HEK293 (cell line): ENCODE data around the gene HRNR.

Source experiments
- CTCF ChIA-PET: fragments of 350-600 bp; formaldehyde crosslinking; extraction: SDS; loops from one replicate; lab custom pipeline; 2021; ENCODE audit warnings: antibody characterized with exemption; lab: Yijun Ruan, JAX
- POLR2A ChIA-PET: fragments of 300-600 bp; formaldehyde crosslinking; extraction: SDS; loops from one replicate; lab custom pipeline; 2020; ENCODE audit warnings: antibody characterized with exemption, inconsistent platforms; lab: Yijun Ruan, JAX
- H3K27ac ChIP-seq: fragments of 200-500 bp; sonication (Bioruptor generic); 2 replicates; pipeline ENCODE4 v1.5.1; 2014; ENCODE audit warnings: low read depth, low read length, control low read depth, inconsistent platforms; ENCODE audit errors: extremely low read depth
- H3K36me3 ChIP-seq, 2 experiments: fragments of 200-500 bp in 1 of 2; sonication (Bioruptor generic) in 1 of 2; 1 replicate in 1 of 2; 2 replicates in 1 of 2; pipeline ENCODE4 v1.5.1; 2014 to 2017; ENCODE audit warnings: inconsistent platforms in 2 of 2, low read length in 2 of 2; ENCODE audit not compliant: control insufficient read depth in 2 of 2, insufficient read depth in 1 of 2
- H3K4me1 ChIP-seq: fragments of 200-500 bp; sonication (Bioruptor generic); 2 replicates; pipeline ENCODE4 v1.5.1; 2014; ENCODE audit warnings: mild to moderate bottlenecking, low read length, inconsistent platforms; ENCODE audit not compliant: control insufficient read depth, insufficient read depth
- H3K4me3 ChIP-seq: 2 replicates; pipeline ENCODE4 v1.5.1; 2011; ENCODE audit warnings: low read depth, mild to moderate bottlenecking, control low read depth, low read length, moderate library complexity
- H3K9me3 ChIP-seq: fragments of 200-500 bp; sonication (Bioruptor generic); 2 replicates; pipeline ENCODE4 v1.5.1; 2014; ENCODE audit warnings: low read depth, low read length, inconsistent platforms; ENCODE audit not compliant: control insufficient read depth, insufficient read depth
- BCL11B ChIP-seq: fragments of 450-650 bp; formaldehyde crosslinking; IDR thresholded peaks from 2 replicates; pipeline ENCODE4 v1.5.1; 2016; ENCODE audit warnings: low read depth, missing biosample characterization, missing genetic modification characterization
- GFI1B ChIP-seq: fragments of 450-650 bp; formaldehyde crosslinking; IDR thresholded peaks from 2 replicates; pipeline ENCODE4 v1.5.1; 2016; ENCODE audit warnings: missing biosample characterization, missing genetic modification characterization
- HOXA7 ChIP-seq: sonication (generic); formaldehyde crosslinking; IDR thresholded peaks from 2 replicates; pipeline ENCODE4 v1.8.1; 2022; ENCODE audit warnings: missing genetic modification reagents, borderline replicate concordance
- HOXD13 ChIP-seq: sonication (generic); formaldehyde crosslinking; IDR thresholded peaks from 2 replicates; pipeline ENCODE4 v1.8.0; 2022; ENCODE audit warnings: missing genetic modification reagents, borderline replicate concordance
- MEIS1 ChIP-seq: sonication (generic); formaldehyde crosslinking; IDR thresholded peaks from 2 replicates; pipeline ENCODE4 v1.8.1; 2022; ENCODE audit warnings: missing genetic modification reagents, mild to moderate bottlenecking, borderline replicate concordance
- OVOL3 ChIP-seq: fragments of 450-650 bp; formaldehyde crosslinking; IDR thresholded peaks from 2 replicates; pipeline ENCODE4 v1.5.1; 2016; ENCODE audit warnings: missing biosample characterization, missing genetic modification characterization
- SALL2 ChIP-seq: fragments of 450-650 bp; formaldehyde crosslinking; IDR thresholded peaks from 2 replicates; pipeline ENCODE4 v1.5.0; 2017; ENCODE audit warnings: missing biosample characterization, mild to moderate bottlenecking, missing genetic modification characterization, borderline replicate concordance
- ZNF16 ChIP-seq: fragments of 450-650 bp; formaldehyde crosslinking; IDR thresholded peaks from 2 replicates; pipeline ENCODE4 v1.5.1; 2016; ENCODE audit warnings: low read depth, missing biosample characterization, missing genetic modification characterization
- ZNF211 ChIP-seq: fragments of 450-650 bp; formaldehyde crosslinking; IDR thresholded peaks from 2 replicates; pipeline ENCODE4 v1.5.1; 2016; ENCODE audit warnings: low read depth, missing biosample characterization, missing genetic modification characterization
- ZNF302 ChIP-seq: fragments of 450-650 bp; formaldehyde crosslinking; IDR thresholded peaks from 2 replicates; pipeline ENCODE4 v1.5.1; 2016; ENCODE audit warnings: missing biosample characterization, missing genetic modification characterization, low read depth
- ZNF48 ChIP-seq: fragments of 450-650 bp; formaldehyde crosslinking; IDR thresholded peaks from 2 replicates; pipeline ENCODE4 v1.5.1; 2016; ENCODE audit warnings: missing biosample characterization, missing genetic modification characterization
- ZNF510 ChIP-seq: fragments of 450-650 bp; formaldehyde crosslinking; IDR thresholded peaks from 2 replicates; pipeline ENCODE4 v1.5.1; 2018; ENCODE audit warnings: mild to moderate bottlenecking, missing genetic modification characterization, missing biosample characterization; ENCODE audit not compliant: insufficient replicate concordance
- ZNF623 ChIP-seq: fragments of 450-650 bp; formaldehyde crosslinking; IDR thresholded peaks from 2 replicates; pipeline ENCODE4 v1.5.1; 2016; ENCODE audit warnings: missing biosample characterization, missing genetic modification characterization
- ZNF654 ChIP-seq: fragments of 450-650 bp; formaldehyde crosslinking; IDR thresholded peaks from 2 replicates; pipeline ENCODE4 v1.5.1; 2016; ENCODE audit warnings: low read depth, missing biosample characterization, missing genetic modification characterization
- ZNF768 ChIP-seq: fragments of 450-650 bp; formaldehyde crosslinking; IDR thresholded peaks from 2 replicates; pipeline ENCODE4 v1.5.1; 2018; ENCODE audit warnings: missing biosample characterization, mild to moderate bottlenecking, missing genetic modification characterization
- ZNF777 ChIP-seq: fragments of 450-650 bp; formaldehyde crosslinking; IDR thresholded peaks from 2 replicates; pipeline ENCODE4 v1.5.1; 2017; ENCODE audit warnings: missing biosample characterization, missing genetic modification characterization, borderline replicate concordance
- ZNF843 ChIP-seq: fragments of 450-650 bp; formaldehyde crosslinking; IDR thresholded peaks from 2 replicates; pipeline ENCODE4 v1.5.1; 2016; ENCODE audit warnings: missing biosample characterization, missing genetic modification characterization
- ZXDB ChIP-seq: fragments of 450-650 bp; formaldehyde crosslinking; IDR thresholded peaks from 2 replicates; pipeline ENCODE4 v1.5.1; 2016; ENCODE audit warnings: missing biosample characterization, missing genetic modification characterization
- TF ChIP-seq, protein P1 (sequence below): fragments of 450-650 bp; formaldehyde crosslinking; optimal IDR thresholded peaks from 2 replicates; pipeline ENCODE3; 2016; ENCODE audit warnings: missing biosample characterization, mild to moderate bottlenecking, missing genetic modification characterization
- TF ChIP-seq, protein P2 (sequence below): fragments of 450-650 bp; formaldehyde crosslinking; IDR thresholded peaks from 2 replicates; pipeline ENCODE4 v1.5.1; 2016; ENCODE audit warnings: missing biosample characterization, missing genetic modification characterization
- TF ChIP-seq, protein P3 (sequence below): fragments of 450-650 bp; formaldehyde crosslinking; IDR thresholded peaks from 2 replicates; pipeline ENCODE4 v1.5.1; 2017; ENCODE audit warnings: missing biosample characterization, missing genetic modification characterization

HRNR gene

DNA sequence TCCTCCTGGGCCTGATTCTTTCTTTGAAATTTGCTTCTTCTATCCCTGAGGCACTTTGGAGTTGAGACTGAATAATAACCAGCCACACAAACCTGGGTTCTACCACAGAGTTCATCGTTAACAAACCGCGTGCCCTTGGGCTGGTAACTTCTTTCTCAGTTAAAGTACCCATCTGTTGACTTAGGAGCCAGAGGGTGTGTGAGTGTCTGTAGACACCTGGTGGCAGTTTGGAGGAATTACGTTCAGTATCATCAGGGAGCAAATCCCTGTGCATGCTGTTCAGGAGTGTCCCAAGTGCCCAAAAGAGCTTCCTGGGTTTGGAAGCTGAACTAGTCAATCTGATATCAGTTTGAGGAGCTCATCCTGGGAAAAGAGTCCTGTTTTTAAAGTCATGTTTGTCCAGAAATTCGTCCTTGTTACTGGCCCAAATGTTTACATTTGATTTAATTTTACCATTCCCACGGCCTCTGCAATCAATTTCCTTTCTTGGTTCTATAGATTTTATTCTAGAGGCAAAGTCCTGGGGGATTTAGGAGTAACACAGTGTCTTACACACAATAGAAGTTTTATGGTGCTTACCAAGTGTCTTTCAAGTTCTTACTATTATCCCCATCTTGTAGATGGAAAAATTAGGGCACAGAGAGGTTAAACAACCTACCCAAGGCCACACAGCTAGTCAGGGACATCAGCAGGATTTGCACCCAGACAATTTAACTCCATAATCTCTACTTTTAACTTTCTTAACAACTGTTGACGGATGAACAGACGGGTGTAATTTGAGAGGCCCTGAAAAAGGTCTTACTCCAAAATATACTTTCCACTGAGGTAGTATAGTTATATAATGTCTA is 38.2 kb downstream of the HRNR start (continued):
- TF ChIP-seq HOXA7 (no peak), ZNF211 (tag by site-specific recombination) (no peak), ZNF768 (tag by site-specific recombination) (peak; percentile 27; the same call in 1 of the 2 replicates), ZNF777 (no peak)
- TF ChIP-seq, protein P1, sequence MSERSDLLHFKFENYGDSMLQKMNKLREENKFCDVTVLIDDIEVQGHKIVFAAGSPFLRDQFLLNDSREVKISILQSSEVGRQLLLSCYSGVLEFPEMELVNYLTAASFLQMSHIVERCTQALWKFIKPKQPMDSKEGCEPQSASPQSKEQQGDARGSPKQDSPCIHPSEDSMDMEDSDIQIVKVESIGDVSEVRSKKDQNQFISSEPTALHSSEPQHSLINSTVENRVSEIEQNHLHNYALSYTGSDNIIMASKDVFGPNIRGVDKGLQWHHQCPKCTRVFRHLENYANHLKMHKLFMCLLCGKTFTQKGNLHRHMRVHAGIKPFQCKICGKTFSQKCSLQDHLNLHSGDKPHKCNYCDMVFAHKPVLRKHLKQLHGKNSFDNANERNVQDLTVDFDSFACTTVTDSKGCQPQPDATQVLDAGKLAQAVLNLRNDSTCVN = no peak
- TF ChIP-seq, protein P2, sequence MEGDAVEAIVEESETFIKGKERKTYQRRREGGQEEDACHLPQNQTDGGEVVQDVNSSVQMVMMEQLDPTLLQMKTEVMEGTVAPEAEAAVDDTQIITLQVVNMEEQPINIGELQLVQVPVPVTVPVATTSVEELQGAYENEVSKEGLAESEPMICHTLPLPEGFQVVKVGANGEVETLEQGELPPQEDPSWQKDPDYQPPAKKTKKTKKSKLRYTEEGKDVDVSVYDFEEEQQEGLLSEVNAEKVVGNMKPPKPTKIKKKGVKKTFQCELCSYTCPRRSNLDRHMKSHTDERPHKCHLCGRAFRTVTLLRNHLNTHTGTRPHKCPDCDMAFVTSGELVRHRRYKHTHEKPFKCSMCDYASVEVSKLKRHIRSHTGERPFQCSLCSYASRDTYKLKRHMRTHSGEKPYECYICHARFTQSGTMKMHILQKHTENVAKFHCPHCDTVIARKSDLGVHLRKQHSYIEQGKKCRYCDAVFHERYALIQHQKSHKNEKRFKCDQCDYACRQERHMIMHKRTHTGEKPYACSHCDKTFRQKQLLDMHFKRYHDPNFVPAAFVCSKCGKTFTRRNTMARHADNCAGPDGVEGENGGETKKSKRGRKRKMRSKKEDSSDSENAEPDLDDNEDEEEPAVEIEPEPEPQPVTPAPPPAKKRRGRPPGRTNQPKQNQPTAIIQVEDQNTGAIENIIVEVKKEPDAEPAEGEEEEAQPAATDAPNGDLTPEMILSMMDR (tag by site-specific recombination) = peak; percentile 67

DNA sequence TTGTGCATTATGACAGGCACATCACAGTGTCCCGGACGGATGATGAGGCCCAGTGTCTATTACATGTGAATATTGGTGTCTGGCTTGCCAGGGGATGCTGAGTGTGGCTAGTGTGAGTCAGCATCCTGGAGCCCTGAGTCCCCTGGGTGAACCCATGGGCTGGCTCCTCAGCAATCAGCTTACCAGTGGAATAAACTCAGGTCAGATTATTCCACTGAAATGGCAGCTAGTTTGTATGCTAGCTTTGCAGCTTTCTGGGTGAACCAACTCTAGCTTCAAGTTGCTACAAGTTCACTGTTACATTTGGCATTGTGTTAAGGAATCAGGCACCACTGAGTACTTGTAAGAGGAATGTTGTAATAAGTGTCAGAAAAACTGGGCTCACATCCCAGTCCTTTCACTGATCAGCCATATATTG is 41.0 kb downstream of the HRNR start:
- ChIA-PET CTCF (interaction anchor here (0.6 to 9.0 kb wide), 14 partner anchors 7 to 276 kb away, joined by 3 to 223 read pairs (median 8); partner anchors contain the start of gene TCHH), POLR2A (no interaction called here)
- H3K27ac ChIP-seq = no peak overlapping the region
- H3K4me3 ChIP-seq = no peak overlapping the region
- H3K4me1 ChIP-seq = no peaks in the 10 kb centered on the region
- TF ChIP-seq ZNF510 (tag by site-specific recombination) = no peak
- no peak for TF ChIP-seq MEIS1 (CRISPR knock-in tag)
- no peak for TF ChIP-seq ZNF16 (tag by site-specific recombination)
- TF ChIP-seq GFI1B = no peak
- H3K9me3 ChIP-seq = no peaks in the 10 kb centered on the region
- no peaks in the 10 kb centered on the region for H3K36me3 ChIP-seq

DNA sequence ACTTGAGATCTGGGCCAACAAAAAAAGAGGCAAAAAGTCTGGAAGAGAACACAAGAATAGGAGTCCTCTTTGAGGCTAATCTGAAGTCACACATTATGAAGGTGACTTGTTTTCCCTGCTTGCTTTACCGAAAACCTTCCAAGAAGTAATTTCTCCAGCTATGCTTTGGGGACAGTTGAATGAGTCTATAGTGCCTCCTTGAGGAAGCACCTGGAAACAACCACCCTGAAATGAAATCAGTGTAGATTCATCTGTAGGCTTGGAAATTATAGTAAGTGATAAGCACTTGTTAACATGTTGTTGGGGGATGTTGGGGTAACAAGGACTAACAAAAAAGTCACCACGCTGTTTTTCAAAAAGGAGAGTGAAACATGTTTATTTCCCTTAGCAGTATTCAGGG is 41.6 kb downstream of the HRNR start:
- ChIA-PET CTCF (interaction anchor here (0.6 to 9.0 kb wide), 18 partner anchors 9 to 294 kb away, joined by 3 to 223 read pairs (median 3); partner anchors contain the start of gene TCHH), POLR2A (no interaction called here)
- Histone ChIP-seq H3K36me3 (no peaks in the 10 kb centered on the region), H3K4me3 (no peak overlapping the region), H3K4me1 (no peaks in the 10 kb centered on the region), H3K27ac (no peak overlapping the region), H3K9me3 (no peaks in the 10 kb centered on the region)
- TF ChIP-seq HOXD13 (CRISPR knock-in tag) (no peak), ZNF654 (peak; percentile 15; the same call in 1 of the 2 replicates)
- TF ChIP-seq, all 188 proteins: peak for 1

DNA sequence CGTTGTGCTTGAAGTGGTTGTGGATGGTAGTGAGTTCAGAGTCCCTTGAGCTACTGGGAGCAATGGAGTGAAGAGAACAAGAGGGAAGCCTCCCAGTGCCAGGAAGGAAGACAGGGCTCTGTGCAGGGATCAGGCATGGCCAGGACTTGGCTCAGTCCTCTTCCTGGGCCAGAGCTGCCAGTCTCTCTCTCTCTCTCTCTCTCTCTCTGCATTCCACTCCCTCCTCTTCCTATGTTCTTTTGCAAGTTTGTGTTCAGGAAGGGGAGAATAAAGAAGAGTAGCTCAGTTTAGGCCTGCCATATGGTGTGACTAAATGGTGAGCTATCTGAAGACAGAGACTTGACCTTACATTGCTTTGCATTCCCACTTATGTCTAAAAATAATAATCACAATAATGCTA is 44.4 kb downstream of the HRNR start:
- Histone ChIP-seq H3K9me3 (no peaks in the 10 kb centered on the region), H3K4me1 (no peaks in the 10 kb centered on the region), H3K36me3 (no peaks in the 10 kb centered on the region), H3K4me3 (no peak overlapping the region), H3K27ac (no peak overlapping the region)
- ChIA-PET POLR2A (no interaction called here), CTCF (interaction anchor here (0.6 to 9.0 kb wide), 5 partner anchors 31 to 1424 kb away, joined by 3 to 223 read pairs (median 6); no protein-coding TSS in a partner anchor)
- no peak for TF ChIP-seq ZNF302 (tag by site-specific recombination)
- TF ChIP-seq OVOL3 (tag by site-specific recombination) = no peak
- TF ChIP-seq, protein P3, sequence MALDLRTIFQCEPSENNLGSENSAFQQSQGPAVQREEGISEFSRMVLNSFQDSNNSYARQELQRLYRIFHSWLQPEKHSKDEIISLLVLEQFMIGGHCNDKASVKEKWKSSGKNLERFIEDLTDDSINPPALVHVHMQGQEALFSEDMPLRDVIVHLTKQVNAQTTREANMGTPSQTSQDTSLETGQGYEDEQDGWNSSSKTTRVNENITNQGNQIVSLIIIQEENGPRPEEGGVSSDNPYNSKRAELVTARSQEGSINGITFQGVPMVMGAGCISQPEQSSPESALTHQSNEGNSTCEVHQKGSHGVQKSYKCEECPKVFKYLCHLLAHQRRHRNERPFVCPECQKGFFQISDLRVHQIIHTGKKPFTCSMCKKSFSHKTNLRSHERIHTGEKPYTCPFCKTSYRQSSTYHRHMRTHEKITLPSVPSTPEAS (tag by site-specific recombination) = no peak
- no peak for TF ChIP-seq SALL2 (tag by site-specific recombination)
- no peak for TF ChIP-seq BCL11B
- TF ChIP-seq ZNF48 (tag by site-specific recombination) = no peak
- TF ChIP-seq, protein P1 = no peak
- TF ChIP-seq ZNF623 (tag by site-specific recombination) = no peak
- TF ChIP-seq, protein P2 (tag by site-specific recombination) = no peak
- no peak for TF ChIP-seq MEIS1 (CRISPR knock-in tag)
- no peak for TF ChIP-seq ZXDB (tag by site-specific recombination)
- no peak for TF ChIP-seq ZNF843
